H9 (cell line): ENCODE data around the gene SMIM9. TPM values are rescaled to one million over a fixed set of nuclear protein-coding genes. Genes with fewer than 3 reads are reported as not detected.

Experiments
- DNase-seq: peaks from one replicate; pipeline ENCODE4 v3.0.0-alpha.2; 2017
- H2AFZ ChIP-seq: one replicate; pipeline ENCODE4 v1.6.1; 2013; ENCODE audit warnings: mild to moderate bottlenecking, low read length, control low read depth, moderate library complexity
- H2AK5ac ChIP-seq: 2 replicates; pipeline ENCODE4 v1.6.1; 2013; ENCODE audit warnings: low read length, control low read depth, mixed read lengths; ENCODE audit not compliant: insufficient read length
- H2BK120ac ChIP-seq: one replicate; pipeline ENCODE4 v1.6.1; 2013; ENCODE audit warnings: low read depth, mild to moderate bottlenecking, low read length, control low read depth, inconsistent platforms; ENCODE audit not compliant: poor library complexity, severe bottlenecking
- H2BK12ac ChIP-seq: 2 replicates; pipeline ENCODE4 v1.6.1; 2013; ENCODE audit warnings: low read length, control low read depth, mixed read lengths, low read depth; ENCODE audit not compliant: insufficient read length
- H2BK15ac ChIP-seq: 2 replicates; pipeline ENCODE4 v1.6.1; 2013; ENCODE audit warnings: low read depth, low read length, control low read depth
- H2BK20ac ChIP-seq: one replicate; pipeline ENCODE4 v1.6.1; 2013; ENCODE audit warnings: low read depth, mild to moderate bottlenecking, low read length, control low read depth, inconsistent platforms; ENCODE audit not compliant: poor library complexity, severe bottlenecking
- H2BK5ac ChIP-seq: 2 replicates; pipeline ENCODE4 v1.6.1; 2013; ENCODE audit warnings: low read length, control low read depth, mixed read lengths; ENCODE audit not compliant: insufficient read length
- H3K14ac ChIP-seq: 2 replicates; pipeline ENCODE4 v1.6.1; 2013; ENCODE audit warnings: low read length, control low read depth; ENCODE audit not compliant: insufficient read depth
- H3K18ac ChIP-seq: 2 replicates; pipeline ENCODE4 v1.6.1; 2013; ENCODE audit warnings: low read depth, mild to moderate bottlenecking, mixed read lengths, low read length, control low read depth; ENCODE audit not compliant: insufficient read length
- H3K23ac ChIP-seq: 2 replicates; pipeline ENCODE4 v1.6.1; 2013; ENCODE audit warnings: low read length, control low read depth, mixed read lengths, low read depth; ENCODE audit not compliant: insufficient read length
- H3K23me2 ChIP-seq: 2 replicates; pipeline ENCODE4 v1.6.1; 2013; ENCODE audit warnings: low read depth, mild to moderate bottlenecking, mixed read lengths, low read length, control low read depth; ENCODE audit not compliant: insufficient read length, poor library complexity, severe bottlenecking
- H3K27ac ChIP-seq: 2 replicates; pipeline ENCODE4 v1.5.1; 2013; ENCODE audit warnings: low read length, control low read depth, mixed read lengths, low read depth; ENCODE audit not compliant: insufficient read length
- H3K27me3 ChIP-seq: 2 replicates; pipeline ENCODE4 v1.6.1; 2013; ENCODE audit warnings: low read length, control low read depth, inconsistent platforms; ENCODE audit not compliant: insufficient read depth
- H3K4ac ChIP-seq: 2 replicates; pipeline ENCODE4 v1.6.1; 2013; ENCODE audit warnings: low read depth, mild to moderate bottlenecking, control low read depth, inconsistent platforms, low read length, moderate library complexity
- H3K4me1 ChIP-seq: 2 replicates; pipeline ENCODE4 v1.6.1; 2013; ENCODE audit warnings: low read length, control low read depth, inconsistent platforms; ENCODE audit not compliant: insufficient read depth
- H3K4me2 ChIP-seq: 2 replicates; pipeline ENCODE4 v1.6.1; 2013; ENCODE audit warnings: low read length, control low read depth, mixed read lengths; ENCODE audit not compliant: insufficient read length, insufficient read depth
- H3K56ac ChIP-seq: 2 replicates; pipeline ENCODE4 v1.6.1; 2013; ENCODE audit warnings: low read depth, mild to moderate bottlenecking, mixed read lengths, low read length, control low read depth; ENCODE audit not compliant: insufficient read length
- H3K79me1 ChIP-seq: 2 replicates; pipeline ENCODE4 v1.6.1; 2013; ENCODE audit warnings: low read depth, mild to moderate bottlenecking, moderate library complexity, low read length, control low read depth, inconsistent platforms; ENCODE audit not compliant: insufficient read depth, poor library complexity, severe bottlenecking
- H3K79me2 ChIP-seq: 2 replicates; pipeline ENCODE4 v1.6.1; 2013; ENCODE audit warnings: low read length, control low read depth, inconsistent platforms; ENCODE audit not compliant: insufficient read depth
- H3K9ac ChIP-seq: 2 replicates; pipeline ENCODE4 v1.6.1; 2013; ENCODE audit warnings: low read length, control low read depth, mixed read lengths; ENCODE audit not compliant: insufficient read length; ENCODE audit errors: extremely low read depth
- H3K9me3 ChIP-seq: one replicate; pipeline ENCODE4 v1.6.1; 2013; ENCODE audit warnings: low read depth, low read length, inconsistent platforms; ENCODE audit not compliant: control insufficient read depth
- H3T11ph ChIP-seq: one replicate; pipeline ENCODE4 v1.6.1; 2013; ENCODE audit warnings: mild to moderate bottlenecking, low read length, control low read depth, inconsistent platforms
- H4K20me1 ChIP-seq: one replicate; pipeline ENCODE4 v1.6.1; 2013; ENCODE audit not compliant: control insufficient read depth, insufficient read length, insufficient read depth
- H4K5ac ChIP-seq: 2 replicates; pipeline ENCODE4 v1.6.1; 2013; ENCODE audit warnings: low read depth, mild to moderate bottlenecking, mixed read lengths, low read length, control low read depth; ENCODE audit not compliant: insufficient read length
- H4K8ac ChIP-seq: replicated peaks from 2 replicates; pipeline ENCODE4 v1.6.1; 2013; ENCODE audit warnings: low read length, control low read depth, mixed read lengths, low read depth; ENCODE audit not compliant: insufficient read length
- H4K91ac ChIP-seq: 2 replicates; pipeline ENCODE4 v1.6.1; 2013; ENCODE audit warnings: low read depth, mild to moderate bottlenecking, moderate library complexity, mixed read lengths, low read length, control low read depth; ENCODE audit not compliant: insufficient read length
- H3K27ac Mint-ChIP-seq, 3 experiments: 2 replicates in 2 of 3; 3 replicates in 1 of 3; pipeline ENCODE4 v1.8.0; 2020 to 2021; ENCODE audit warnings: mixed read lengths in 3 of 3, mild to moderate bottlenecking in 1 of 3, moderate library complexity in 1 of 3
- H3K27me3 Mint-ChIP-seq: 2 replicates; pipeline ENCODE4 v1.8.0; 2021; ENCODE audit warnings: low read depth, mild to moderate bottlenecking, moderate library complexity, mixed read lengths
- H3K36me3 Mint-ChIP-seq, 3 experiments: 2 replicates in 2 of 3; 3 replicates in 1 of 3; pipeline ENCODE4 v1.8.0; 2020 to 2021; ENCODE audit warnings: low read depth in 3 of 3, mixed read lengths in 3 of 3; ENCODE audit not compliant: insufficient read depth in 1 of 3
- H3K4me1 Mint-ChIP-seq, 2 experiments: 2 replicates each; pipeline ENCODE4 v1.8.0; 2020; ENCODE audit warnings: mixed read lengths in 2 of 2
- H3K4me3 Mint-ChIP-seq, 2 experiments: 2 replicates in 1 of 2; 3 replicates in 1 of 2; pipeline ENCODE4 v1.8.0; 2020 to 2021; ENCODE audit warnings: mild to moderate bottlenecking in 2 of 2, mixed read lengths in 2 of 2, moderate library complexity in 1 of 2
- H3K9me3 Mint-ChIP-seq, 2 experiments: 2 replicates in 1 of 2; 3 replicates in 1 of 2; pipeline ENCODE4 v1.8.0; 2020; ENCODE audit warnings: mild to moderate bottlenecking in 2 of 2, mixed read lengths in 2 of 2, moderate library complexity in 1 of 2
- CTCF ChIP-seq: fragments of 200-600 bp; sonication (generic); conservative IDR thresholded peaks from 3 replicates; pipeline ENCODE4 v1.8.0; 2021; ENCODE audit warnings: antibody characterized with exemption, mild to moderate bottlenecking
- WGBS: extraction: QIAGEN DNeasy Blood & Tissue Kit; methylation state at CpG from one replicate; pipeline ENCODE4 v1.1.7; 2013; ENCODE audit warnings: missing lambda C conversion rate, low lambda C conversion rate, mixed read lengths; ENCODE audit not compliant: insufficient read length; ENCODE audit errors: extremely low coverage; 5-methylcytosine and 5-hydroxymethylcytosine counted together
- total RNA-seq: library from RNA; stranded (reverse); gene quantifications from 2 replicates; pipeline ENCODE4 v1.2.1, GENCODE V29; 2021

Gene SMIM9
- total RNA-seq, 1 experiment from 2014 or later = not detected

GRCh38 chrX:154822029-154822428 is 12.4 kb downstream of the SMIM9 start:
- no peak for TF ChIP-seq CTCF

More at GRCh38 chrX:154822029-154822428, 12.4 kb downstream of the SMIM9 start:
- H3K79me2 ChIP-seq = no peaks in the 10 kb centered on the region
- no peaks in the 10 kb centered on the region for H3K79me1 ChIP-seq
- no peak overlapping the region for H4K5ac ChIP-seq
- peak overlapping the region in 1 of 2 experiments; percentile 8; a peak in 1 of 5 replicates for H3K4me3 Mint-ChIP-seq
- H2BK20ac ChIP-seq = no peak overlapping the region
- H3K27me3 ChIP-seq = no peaks in the 10 kb centered on the region
- H4K20me1 ChIP-seq = no peaks in the 10 kb centered on the region
- no peak overlapping the region for H3T11ph ChIP-seq
- no peaks in the 10 kb centered on the region for H3K23me2 ChIP-seq
- H3K9me3 Mint-ChIP-seq = peaks cover 62 to 70% of the 10 kb centered on the region in 2 experiments
- H3K9ac ChIP-seq = no peak overlapping the region
- no peak overlapping the region for H2BK5ac ChIP-seq
- H3K4ac ChIP-seq = no peak overlapping the region
- H2BK120ac ChIP-seq = no peak overlapping the region
- no peak overlapping the region for H3K14ac ChIP-seq
- H2AFZ ChIP-seq = no peak overlapping the region
- WGBS = no CpG with 5 or more reads among the region's 3 CpGs
- H3K4me1 ChIP-seq = peaks cover 2% of the 10 kb centered on the region; the same call in 1 of the 2 replicates
- H3K9me3 ChIP-seq = peaks cover 14% of the 10 kb centered on the region
- H3K4me2 ChIP-seq = no peak overlapping the region
- H2BK15ac ChIP-seq = no peak overlapping the region
- H3K27ac ChIP-seq = peak overlapping the region; percentile 48
- peaks cover 36 to 37% of the 10 kb centered on the region in 2 experiments for H3K4me1 Mint-ChIP-seq
- H4K8ac ChIP-seq = no peak overlapping the region
- H3K56ac ChIP-seq = no peak overlapping the region
- peaks cover 8 to 11% (median 11%) of the 10 kb centered on the region in 3 experiments for H3K36me3 Mint-ChIP-seq
- H3K18ac ChIP-seq = no peak overlapping the region
- no peak overlapping the region for H2AK5ac ChIP-seq
- no peaks in the 10 kb centered on the region for H3K27me3 Mint-ChIP-seq
- peak overlapping the region; percentile 7 to 87 (median 62); a peak in 4 of 7 replicates for H3K27ac Mint-ChIP-seq
- H4K91ac ChIP-seq = no peak overlapping the region
- H3K23ac ChIP-seq = no peak overlapping the region
- H2BK12ac ChIP-seq = no peak overlapping the region
- DNase-seq = no peak
